Embryonic facial prominence (tissue), 1 donor: Measurements from ENCODE around the gene GPRC5C.
"Not testable (repeated sequence)": the region's sequence is repeated elsewhere in the genome, so short reads cannot be mapped to it uniquely, and the experiment has no call there.

Source experiments
- DNase-seq: peaks from one replicate; pipeline ENCODE4 v3.0.0-alpha.2; 2016; ENCODE audit errors: extremely low spot score

Gene GPRC5C

GRCh38 chr17:74431568-74432423 lies at the start of gene GPRC5C:
Gene GPRC5C, plus strand, starts transcription at chr17:74432088. Its CDS starts 7,689 bp downstream, at chr17:74439777.
- peak; percentile 77 for DNase-seq

- DNase-seq: no peak
These were observed 48.7 kb upstream of the GPRC5C start for GRCh38 chr17:74383141-74383540.

- no peak for DNase-seq
These were observed 46.7 kb upstream of the GPRC5C start for GRCh38 chr17:74385201-74385600.

- no peak for DNase-seq
These were observed 45.5 kb upstream of the GPRC5C start for GRCh38 chr17:74386386-74386785.

- no peak for DNase-seq
These were observed 44.3 kb upstream of the GPRC5C start for GRCh38 chr17:74387365-74388218.

GRCh38 chr17:74389084-74389753 lies 42.7 kb upstream of the GPRC5C start:
- DNase-seq: no peak

GRCh38 chr17:74389937-74390679 lies 41.8 kb upstream of the GPRC5C start:
- no peak for DNase-seq

GRCh38 chr17:74390680-74391653 lies 40.9 kb upstream of the GPRC5C start:
- no peak for DNase-seq

- DNase-seq: no peak
These were observed 40.1 kb upstream of the GPRC5C start for GRCh38 chr17:74391771-74392170.

- DNase-seq: no peak
These were observed 39.0 kb upstream of the GPRC5C start for GRCh38 chr17:74392848-74393247.

GRCh38 chr17:74393346-74393942 lies 38.4 kb upstream of the GPRC5C start:
- DNase-seq: no peak

GRCh38 chr17:74394275-74394950 lies 37.5 kb upstream of the GPRC5C start:
- DNase-seq: no peak

GRCh38 chr17:74394977-74395376 lies 36.9 kb upstream of the GPRC5C start:
- DNase-seq: no peak

GRCh38 chr17:74396567-74396966 lies 35.3 kb upstream of the GPRC5C start:
- no peak for DNase-seq

- DNase-seq: no peak
These were observed 29.8 kb upstream of the GPRC5C start for GRCh38 chr17:74402048-74402447.

GRCh38 chr17:74403512-74404137 lies 28.3 kb upstream of the GPRC5C start:
- DNase-seq: no peak

GRCh38 chr17:74404218-74404617 lies 27.7 kb upstream of the GPRC5C start:
- DNase-seq: no peak

- DNase-seq: no peak
These were observed 27.1 kb upstream of the GPRC5C start for GRCh38 chr17:74404789-74405188.

GRCh38 chr17:74405311-74405710 lies 26.6 kb upstream of the GPRC5C start:
- not testable (repeated sequence) for DNase-seq
